B cell (primary cell): Measurements from ENCODE around the gene COASY. TPM values are rescaled to one million over a fixed set of nuclear protein-coding genes. Genes with fewer than 3 reads are reported as not detected.

Experiments used
- ATAC-seq: fragments of 200-7000 bp; cut with Tn5 transposase; one replicate; pipeline ENCODE4 v1.10.0; 2021; ENCODE audit warnings: low read depth, mild to moderate bottlenecking, moderate number of reproducible peaks, moderate library complexity
- CTCF ChIA-PET: fragments of 350-600 bp; sonication (Branson Sonifier 250); formaldehyde crosslinking; loops from one replicate; lab custom pipeline; 2021; ENCODE audit warnings: antibody characterized with exemption, inconsistent platforms; lab: Charles Lee
- POLR2A ChIA-PET: fragments of 350-600 bp; sonication (Branson Sonifier 250); formaldehyde crosslinking; loops from one replicate; lab custom pipeline; 2021; ENCODE audit warnings: antibody characterized with exemption; lab: Charles Lee
- DNase-seq: peaks from one replicate; pipeline ENCODE4 v3.0.0; 2013
- H2AFZ ChIP-seq: 2 replicates; pipeline ENCODE4 v1.6.1; 2012; ENCODE audit warnings: mild to moderate bottlenecking, low read depth, low read length; ENCODE audit not compliant: insufficient read depth, poor library complexity, severe bottlenecking
- H3K27ac ChIP-seq, 2 donors: 1 replicate in 1 of 2; 2 replicates in 1 of 2; pipeline ENCODE4 v1.5.1; 2012 to 2013; ENCODE audit warnings: low read length in 2 of 2, mild to moderate bottlenecking in 2 of 2, moderate library complexity in 1 of 2
- H3K27me3 ChIP-seq, 4 experiments: fragments of 200-600 bp in 1 of 4; sonication (generic) in 1 of 4; replicated peaks in 1 of 4; 1 replicate in 2 of 4; 2 replicates in 2 of 4; pipeline versions ENCODE4 v1.6.1 to v1.7.0; 2013 to 2016; ENCODE audit warnings: low read length in 3 of 4, mild to moderate bottlenecking in 2 of 4, mixed read lengths in 1 of 4, moderate library complexity in 1 of 4; ENCODE audit not compliant: insufficient read depth in 4 of 4, control insufficient read depth in 3 of 4; ENCODE audit errors: control extremely low read depth in 1 of 4
- H3K36me3 ChIP-seq, 2 experiments: replicated peaks in 1 of 2; 1 replicate in 1 of 2; 2 replicates in 1 of 2; pipeline versions ENCODE4 v1.6.1 to v1.7.1; 2013; ENCODE audit warnings: low read length in 1 of 2; ENCODE audit not compliant: insufficient read depth in 2 of 2, control insufficient read depth in 1 of 2; ENCODE audit errors: control extremely low read depth in 1 of 2, extremely low read depth in 1 of 2
- H3K4me1 ChIP-seq, 2 donors: fragments of 200-600 bp in 1 of 2; sonication (generic) in 1 of 2; 1 replicate in 1 of 2; 2 replicates in 1 of 2; pipeline versions ENCODE4 v1.5.1 to v1.6.1; 2013 to 2017; ENCODE audit warnings: low read length in 2 of 2; ENCODE audit not compliant: control insufficient read depth in 2 of 2, insufficient read depth in 2 of 2
- H3K4me2 ChIP-seq: replicated peaks from 2 replicates; pipeline ENCODE3; 2012; ENCODE audit warnings: mild to moderate bottlenecking, low read depth, low read length; ENCODE audit not compliant: poor library complexity, severe bottlenecking
- H3K4me3 ChIP-seq, 5 experiments: fragments of 200-600 bp in 1 of 5; sonication (generic) in 1 of 5; 1 replicate in 3 of 5; 2 replicates in 2 of 5; pipeline versions ENCODE4 v1.5.1 to v1.7.0; 2011 to 2016; ENCODE audit warnings: low read length in 4 of 5, mild to moderate bottlenecking in 4 of 5, low read depth in 2 of 5, control low read depth in 1 of 5, moderate library complexity in 1 of 5; ENCODE audit not compliant: insufficient read depth in 1 of 5; ENCODE audit errors: control extremely low read depth in 1 of 5, extremely low read depth in 1 of 5
- H3K79me2 ChIP-seq: fragments of 200-600 bp; sonication (generic); one replicate; pipeline ENCODE4 v1.6.0; 2016; ENCODE audit warnings: low read length; ENCODE audit not compliant: control insufficient read depth, insufficient read depth
- H3K9ac ChIP-seq: fragments of 200-600 bp; sonication (generic); 2 replicates; pipeline ENCODE4 v1.6.1; 2017; ENCODE audit warnings: mild to moderate bottlenecking, low read length, moderate library complexity
- H3K9me3 ChIP-seq, 3 donors: one replicate each; pipeline versions ENCODE4 v1.6.1 to v1.7.1; 2013; ENCODE audit warnings: low read length in 2 of 3; ENCODE audit not compliant: control insufficient read depth in 2 of 3, insufficient read depth in 1 of 3; ENCODE audit errors: control extremely low read depth in 1 of 3
- H4K20me1 ChIP-seq: 2 replicates; pipeline ENCODE4 v1.6.0; 2012; ENCODE audit warnings: mild to moderate bottlenecking, low read length; ENCODE audit not compliant: insufficient read depth, control insufficient read depth, poor library complexity, severe bottlenecking
- H3K27ac Mint-ChIP-seq: one replicate; pipeline ENCODE4 v1.8.0; 2021; ENCODE audit warnings: mixed read lengths
- H3K27me3 Mint-ChIP-seq: one replicate; pipeline ENCODE4 v1.8.0; 2021; ENCODE audit warnings: mixed read lengths
- H3K4me1 Mint-ChIP-seq: one replicate; pipeline ENCODE4 v1.8.0; 2021; ENCODE audit warnings: mixed read lengths
- H3K4me3 Mint-ChIP-seq: one replicate; pipeline ENCODE4 v1.8.0; 2021; ENCODE audit warnings: mixed read lengths
- H3K9me3 Mint-ChIP-seq: one replicate; pipeline ENCODE4 v1.8.0; 2022; ENCODE audit warnings: mixed read lengths; ENCODE audit not compliant: insufficient read depth
- EZH2 ChIP-seq: IDR thresholded peaks from 2 replicates; pipeline ENCODE4 v1.6.1; 2012; ENCODE audit warnings: borderline replicate concordance, low read depth, mild to moderate bottlenecking, moderate library complexity, low read length; ENCODE audit not compliant: insufficient read depth, poor library complexity, severe bottlenecking
- WGBS: methylation state at CpG from one replicate; pipeline ENCODE4 v1.1.5; 2013; ENCODE audit warnings: missing lambda C conversion rate; ENCODE audit not compliant: insufficient coverage; 5-methylcytosine and 5-hydroxymethylcytosine counted together
- intact Hi-C: fragments of 100-400 bp; cut with micrococcal nuclease; formaldehyde crosslinking; loops from one replicate; pipeline ENCODE4 v1.10.0; 2022
- polyA plus RNA-seq: library from polyadenylated mRNA; depleted of rRNA; stranded (reverse); fragments of >200 nt; gene quantifications from 2 replicates; pipeline ENCODE4 v1.2.3, GENCODE V29; 2012
- total RNA-seq, 2 donors: library from RNA; stranded (reverse); fragments of 120-200 nt in 1 of 2; gene quantifications; 1 replicate in 1 of 2; 2 replicates in 1 of 2; pipeline versions ENCODE4 v1.2.3 to v1.2.4, GENCODE V29; 2013 to 2022
- TF ChIP-seq, protein P1 (sequence below): fragments of 200-600 bp; IDR thresholded peaks from one replicate; pipeline ENCODE4 v1.8.0; 2022; ENCODE audit warnings: antibody characterized with exemption, mild to moderate bottlenecking

The COASY gene
- total and polyA plus RNA-seq, 2 donors (not counting 1 experiment from before 2014, with no cell fraction given) = 76.6 to 82.3 TPM

DNA sequence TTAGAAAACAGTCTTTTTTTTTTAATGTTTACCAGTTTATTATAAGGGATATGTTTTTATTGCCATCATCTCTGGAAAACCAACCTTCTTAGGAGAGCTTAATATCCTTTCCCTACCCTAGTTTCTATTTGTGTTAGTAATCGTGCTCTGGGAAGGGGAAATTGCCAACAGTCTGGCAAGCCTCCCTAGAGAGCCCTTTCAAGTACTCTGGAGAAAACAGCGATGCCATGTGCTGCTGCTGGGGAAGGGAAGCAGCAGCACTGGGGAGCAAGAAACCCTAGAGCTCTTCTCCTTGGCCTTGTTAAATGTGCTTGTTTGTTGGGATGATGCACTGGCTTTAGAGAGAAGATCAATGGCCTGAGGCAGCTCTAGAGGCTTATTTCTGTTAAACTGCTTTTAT, 37.0 kb downstream of the COASY start:
- no peaks in the 10 kb centered on the region for H3K27me3 ChIP-seq
- peaks cover 83% of the 10 kb centered on the region for H4K20me1 ChIP-seq
- POLR2A ChIA-PET = no interaction called here
- H3K4me1 ChIP-seq = peaks cover 13% of the 10 kb centered on the region in 2 donors
- TF ChIP-seq, protein P1, sequence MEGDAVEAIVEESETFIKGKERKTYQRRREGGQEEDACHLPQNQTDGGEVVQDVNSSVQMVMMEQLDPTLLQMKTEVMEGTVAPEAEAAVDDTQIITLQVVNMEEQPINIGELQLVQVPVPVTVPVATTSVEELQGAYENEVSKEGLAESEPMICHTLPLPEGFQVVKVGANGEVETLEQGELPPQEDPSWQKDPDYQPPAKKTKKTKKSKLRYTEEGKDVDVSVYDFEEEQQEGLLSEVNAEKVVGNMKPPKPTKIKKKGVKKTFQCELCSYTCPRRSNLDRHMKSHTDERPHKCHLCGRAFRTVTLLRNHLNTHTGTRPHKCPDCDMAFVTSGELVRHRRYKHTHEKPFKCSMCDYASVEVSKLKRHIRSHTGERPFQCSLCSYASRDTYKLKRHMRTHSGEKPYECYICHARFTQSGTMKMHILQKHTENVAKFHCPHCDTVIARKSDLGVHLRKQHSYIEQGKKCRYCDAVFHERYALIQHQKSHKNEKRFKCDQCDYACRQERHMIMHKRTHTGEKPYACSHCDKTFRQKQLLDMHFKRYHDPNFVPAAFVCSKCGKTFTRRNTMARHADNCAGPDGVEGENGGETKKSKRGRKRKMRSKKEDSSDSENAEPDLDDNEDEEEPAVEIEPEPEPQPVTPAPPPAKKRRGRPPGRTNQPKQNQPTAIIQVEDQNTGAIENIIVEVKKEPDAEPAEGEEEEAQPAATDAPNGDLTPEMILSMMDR = no peak
- TF ChIP-seq EZH2 = no peak
- H3K27ac ChIP-seq = no peak overlapping the region
- Mint-ChIP-seq H3K27ac (peak overlapping the region; percentile 10), H3K4me1 (peaks cover 25% of the 10 kb centered on the region), H3K4me3 (no peak overlapping the region), H3K9me3 (no peaks in the 10 kb centered on the region), H3K27me3 (no peaks in the 10 kb centered on the region)
- no peak overlapping the region for H3K9ac ChIP-seq
- no peak for DNase-seq
- intact Hi-C loops = no loop called here
- no peak for ATAC-seq
- no peak overlapping the region for H3K4me2 ChIP-seq
- 18% methylated on average over 2 of the region's 2 CpGs for WGBS
- no peak overlapping the region for H3K4me3 ChIP-seq
- peaks cover 94% of the 10 kb centered on the region for H3K79me2 ChIP-seq
- no peak overlapping the region for H2AFZ ChIP-seq
- CTCF ChIA-PET = interaction anchor here (0.6 to 1.8 kb wide), 3 partner anchors 17 to 120 kb away, joined by 3 to 8 read pairs (median 4); no protein-coding TSS in a partner anchor
- H3K9me3 ChIP-seq = no peaks in the 10 kb centered on the region
- peaks cover 0 to 39% of the 10 kb centered on the region in 2 experiments for H3K36me3 ChIP-seq

DNA sequence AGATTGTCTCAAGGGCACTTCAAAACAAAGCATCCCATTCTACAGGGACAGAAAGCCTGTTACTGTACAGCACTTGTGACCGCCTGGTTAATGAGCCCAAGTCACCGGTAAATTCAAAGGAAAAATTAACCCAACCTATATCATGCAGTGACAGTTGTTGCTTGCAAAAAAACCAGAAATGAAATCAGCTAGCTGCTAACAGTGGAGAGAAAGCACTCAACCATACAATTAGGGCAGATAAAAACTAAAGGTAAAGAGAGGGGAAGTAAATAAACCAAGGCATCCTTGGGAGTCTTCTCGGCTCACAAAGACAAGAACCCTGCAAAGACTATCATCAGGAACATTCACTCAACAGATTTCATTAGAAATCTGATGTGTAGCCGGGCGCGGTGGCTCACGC, 41.4 kb downstream of the COASY start:
- CTCF ChIA-PET = interaction anchor here (3.8 kb wide), 1 partner anchor 25 kb away, joined by 22 read pairs; the partner anchor contains the start of gene PSMC3IP
- TF ChIP-seq, protein P1 = no peak
- TF ChIP-seq EZH2 = no peak
- Histone ChIP-seq H3K36me3 (peaks cover 0 to 25% of the 10 kb centered on the region in 2 experiments), H3K9me3 (no peaks in the 10 kb centered on the region), H3K9ac (no peak overlapping the region), H4K20me1 (peaks cover 94% of the 10 kb centered on the region), H3K4me3 (no peak overlapping the region), H2AFZ (no peak overlapping the region), H3K4me2 (peak overlapping the region; percentile 42), H3K27ac (peak overlapping the region in 1 of 2 donors; percentile 49), H3K4me1 (peaks cover 51% of the 10 kb centered on the region in 2 donors), H3K79me2 (peaks cover 99% of the 10 kb centered on the region), H3K27me3 (no peaks in the 10 kb centered on the region)
- intact Hi-C loops = no loop called here
- 100% methylated on average over 4 of the region's 7 CpGs for WGBS
- Mint-ChIP-seq H3K4me1 (peaks cover 64% of the 10 kb centered on the region), H3K27ac (peak overlapping the region; percentile 67), H3K4me3 (peak overlapping the region; percentile 2), H3K27me3 (no peaks in the 10 kb centered on the region), H3K9me3 (no peaks in the 10 kb centered on the region)
- ATAC-seq (peak; percentile 49), DNase-seq (peak; percentile 37)
- POLR2A ChIA-PET = no interaction called here
